Activated CD4-positive, alpha-beta T cell treated with anti-CD3 and anti-CD28 coated beads, Interleukin-2, amount 50 U/mL, for 24 hours (primary cell): ENCODE results near the gene LYRM4.

Source experiments
- DNase-seq, 2 donors: peaks; one replicate each; pipeline ENCODE4 v3.0.0-alpha.2; 2020; ENCODE audit warnings: low read depth in 1 of 2, low spot score in 1 of 2

The LYRM4 gene

DNA sequence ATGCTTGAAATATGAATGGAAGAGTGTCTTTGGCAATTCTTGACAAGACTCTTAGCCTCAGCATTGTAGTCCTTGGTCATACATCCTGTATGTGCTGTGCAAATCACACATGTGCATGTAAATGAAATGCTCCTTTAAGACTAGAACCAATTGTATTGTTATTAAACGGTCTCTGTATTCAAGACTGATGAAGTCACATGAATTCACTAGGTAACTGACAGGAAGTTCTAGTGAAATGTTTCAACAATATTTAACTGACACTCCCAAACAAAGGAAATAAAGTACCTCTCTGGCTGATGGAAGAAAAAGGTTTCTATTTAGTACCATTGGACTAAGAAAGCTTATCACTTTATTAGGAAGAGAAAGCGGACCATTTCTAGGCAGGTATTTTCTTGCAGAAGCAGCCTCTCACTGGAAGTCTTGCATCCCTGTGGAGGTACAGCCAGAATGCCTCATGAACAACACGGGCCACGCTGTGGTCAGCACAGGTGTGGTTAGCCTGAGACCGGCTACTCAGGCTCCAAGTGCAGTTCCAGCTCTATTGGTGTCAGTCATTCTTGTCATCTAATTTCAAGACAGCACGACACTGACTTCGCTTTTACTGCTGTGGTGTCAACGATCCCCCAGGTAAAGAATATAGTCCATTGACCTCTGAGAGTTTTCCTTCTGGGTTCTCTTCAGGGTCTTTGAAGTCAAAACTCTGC lies 158.3 kb downstream of the LYRM4 start:
- no peak for DNase-seq

DNA sequence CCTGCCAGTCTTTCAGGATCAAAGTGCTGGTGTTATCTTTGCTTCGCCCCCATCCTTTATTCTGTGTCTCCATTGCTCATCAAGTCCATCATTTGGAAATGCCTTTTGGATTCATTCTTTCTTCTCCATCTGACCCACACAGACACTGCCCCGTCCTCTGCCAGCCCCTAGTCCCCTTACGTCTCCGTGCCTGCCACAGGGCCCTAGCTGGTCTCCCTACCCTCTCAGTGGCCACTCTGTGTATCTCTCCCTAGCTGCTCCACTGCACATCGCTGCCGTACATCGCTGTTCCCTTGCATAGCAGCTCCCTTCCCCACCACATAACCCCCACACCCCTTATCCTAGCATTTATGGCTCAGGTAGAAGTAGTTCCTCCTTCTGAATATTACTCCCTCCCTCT lies 159.9 kb downstream of the LYRM4 start:
- no peak for DNase-seq

DNA sequence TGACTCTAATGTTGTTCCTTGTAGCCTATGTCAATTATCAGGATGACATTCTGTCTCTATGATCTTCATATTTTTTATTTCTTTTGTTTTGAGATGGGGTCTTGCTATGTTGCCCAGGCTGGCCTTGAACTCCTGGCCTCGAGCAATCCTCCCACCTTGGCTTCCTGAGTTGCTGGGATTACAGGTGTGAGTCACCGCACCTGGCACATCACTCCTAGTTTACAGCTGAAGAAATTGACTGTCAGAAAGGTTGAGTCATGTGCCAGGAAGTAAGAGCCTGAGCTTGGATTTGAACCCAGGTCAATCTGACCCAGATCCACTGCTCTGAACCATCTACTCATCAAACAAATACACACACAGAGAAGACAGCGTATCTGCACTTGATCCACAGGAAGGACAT lies 161.2 kb downstream of the LYRM4 start:
- DNase-seq, result no peak

DNA sequence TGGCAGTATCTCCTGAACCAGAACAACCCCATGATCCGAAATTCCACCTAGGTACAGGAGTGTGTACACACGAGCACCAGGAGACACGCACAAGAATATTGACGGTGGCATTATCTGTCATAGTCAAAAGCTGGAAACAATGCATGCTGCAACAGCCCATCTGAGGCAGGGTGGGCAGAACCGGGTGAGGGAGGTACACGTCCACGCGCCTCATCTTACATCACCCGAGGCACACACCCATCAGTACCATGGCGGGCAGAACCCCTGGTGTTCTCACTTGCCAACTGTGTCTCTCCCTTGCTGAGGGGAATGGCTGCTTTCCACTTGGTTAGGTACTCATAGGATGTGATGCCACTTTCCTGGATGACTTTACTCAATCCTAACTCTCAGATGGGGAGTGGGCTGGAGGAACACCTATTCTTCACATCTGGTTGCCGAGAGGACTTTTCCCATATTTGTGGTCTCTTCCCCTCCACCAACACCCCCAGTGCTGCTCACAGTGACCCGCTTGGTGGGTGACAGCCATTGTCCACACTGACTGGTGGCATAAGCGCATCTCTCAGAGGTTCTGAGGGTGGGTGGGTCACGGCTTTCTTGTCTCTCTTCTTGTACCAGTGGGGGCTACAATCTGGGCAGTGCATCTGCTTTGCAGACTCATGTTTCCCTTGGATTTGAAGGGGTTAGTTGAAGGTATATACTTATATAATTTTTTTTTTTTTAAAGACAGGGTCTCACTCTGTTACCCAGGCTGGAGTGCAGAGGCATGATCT lies 162.1 kb downstream of the LYRM4 start:
- DNase-seq, result no peak

DNA sequence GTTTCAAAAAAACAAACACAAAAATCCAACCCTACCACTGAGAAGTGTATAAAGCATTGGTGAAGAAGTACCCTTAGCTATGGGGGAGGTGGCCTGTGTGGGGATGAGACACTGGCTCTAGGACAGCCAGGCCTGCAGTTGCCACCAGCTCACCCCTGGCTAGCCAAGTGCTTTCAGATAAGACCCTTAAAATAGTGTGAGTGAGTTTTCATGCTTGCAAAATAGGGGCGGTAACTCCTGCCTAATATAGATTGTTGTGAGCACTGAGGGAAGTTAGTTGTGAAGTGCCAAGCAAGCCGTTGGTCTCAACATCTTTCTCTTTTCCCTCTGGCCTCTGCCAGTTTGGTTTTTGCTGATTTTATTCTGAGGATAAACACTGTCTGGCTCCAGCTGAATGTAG lies 164.3 kb downstream of the LYRM4 start:
- DNase-seq, result no peak

DNA sequence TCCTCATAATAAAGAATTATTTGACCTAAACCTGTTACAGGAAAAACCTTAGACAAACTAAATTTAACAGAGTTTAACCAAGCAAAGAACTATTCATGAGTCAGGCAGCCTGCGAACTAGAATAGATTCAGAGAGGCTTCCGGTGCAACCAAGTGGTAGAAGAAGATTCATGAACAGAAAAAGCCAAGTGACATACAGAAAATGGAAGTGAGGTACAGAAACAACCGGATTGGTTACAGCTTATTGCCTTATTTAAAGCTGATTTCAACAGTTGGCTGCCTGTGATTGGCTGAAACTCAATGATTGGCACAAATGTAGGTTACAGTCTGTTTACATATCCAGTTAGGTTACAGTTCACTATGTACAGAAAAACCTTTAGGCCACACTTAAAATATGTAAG lies 165.5 kb downstream of the LYRM4 start:
- DNase-seq, result no peak

DNA sequence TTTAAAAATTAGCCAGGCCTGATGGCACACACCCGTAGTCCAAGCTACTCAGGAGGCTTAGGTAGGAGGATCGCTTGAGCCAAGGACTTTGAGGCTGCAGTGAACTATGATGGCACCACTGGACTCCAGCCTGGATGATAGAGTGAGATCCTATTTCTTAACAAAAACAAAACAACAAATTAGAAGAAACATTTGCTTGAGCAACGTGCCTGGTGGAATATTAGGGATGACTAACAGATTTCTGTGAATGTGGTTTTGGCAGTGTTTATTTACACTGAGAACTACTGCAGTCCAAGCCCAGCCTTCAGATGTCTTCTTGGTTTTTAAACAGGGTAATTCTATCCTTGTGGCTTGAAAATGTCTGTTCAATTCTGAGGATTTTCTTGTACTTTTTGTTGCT lies 166.4 kb downstream of the LYRM4 start:
- no peak for DNase-seq

DNA sequence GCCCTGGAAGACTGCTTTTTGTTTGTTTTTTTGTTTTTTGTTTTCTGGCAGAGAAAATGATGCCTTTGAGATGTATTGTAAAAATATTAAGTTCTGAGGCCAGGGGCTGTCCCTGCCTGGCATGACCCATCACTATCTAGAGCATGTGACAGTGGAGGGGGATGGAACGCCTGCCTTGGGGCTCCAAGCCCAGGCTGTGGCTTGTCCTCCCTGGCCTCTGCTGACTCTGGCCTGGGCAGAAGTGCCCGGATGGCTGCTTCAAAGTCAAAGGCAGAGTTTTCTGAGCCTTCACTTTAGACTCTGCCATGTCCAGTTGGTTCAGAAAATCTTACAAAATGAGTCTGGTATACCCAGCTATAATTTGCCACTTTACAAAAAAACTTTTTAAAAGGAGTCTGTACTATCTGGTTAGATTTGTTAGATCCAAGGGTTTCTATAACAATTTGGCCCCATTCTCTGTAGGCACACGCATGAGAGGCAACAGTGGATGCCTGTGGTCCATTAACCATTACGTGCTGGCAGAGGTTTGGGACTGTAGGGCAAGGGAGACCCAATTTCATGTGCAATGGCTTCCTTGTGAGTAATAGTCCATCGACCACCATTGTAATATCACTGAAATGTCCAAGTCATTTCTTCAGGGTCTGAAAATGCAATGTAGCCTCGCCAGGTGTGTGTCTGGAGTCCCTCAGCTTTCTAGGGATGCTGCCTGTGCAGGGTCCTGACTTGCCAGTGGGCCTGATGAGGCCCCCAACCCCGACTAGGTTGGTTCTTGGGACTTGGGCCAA lies 167.3 kb downstream of the LYRM4 start:
- DNase-seq, result no peak

DNA sequence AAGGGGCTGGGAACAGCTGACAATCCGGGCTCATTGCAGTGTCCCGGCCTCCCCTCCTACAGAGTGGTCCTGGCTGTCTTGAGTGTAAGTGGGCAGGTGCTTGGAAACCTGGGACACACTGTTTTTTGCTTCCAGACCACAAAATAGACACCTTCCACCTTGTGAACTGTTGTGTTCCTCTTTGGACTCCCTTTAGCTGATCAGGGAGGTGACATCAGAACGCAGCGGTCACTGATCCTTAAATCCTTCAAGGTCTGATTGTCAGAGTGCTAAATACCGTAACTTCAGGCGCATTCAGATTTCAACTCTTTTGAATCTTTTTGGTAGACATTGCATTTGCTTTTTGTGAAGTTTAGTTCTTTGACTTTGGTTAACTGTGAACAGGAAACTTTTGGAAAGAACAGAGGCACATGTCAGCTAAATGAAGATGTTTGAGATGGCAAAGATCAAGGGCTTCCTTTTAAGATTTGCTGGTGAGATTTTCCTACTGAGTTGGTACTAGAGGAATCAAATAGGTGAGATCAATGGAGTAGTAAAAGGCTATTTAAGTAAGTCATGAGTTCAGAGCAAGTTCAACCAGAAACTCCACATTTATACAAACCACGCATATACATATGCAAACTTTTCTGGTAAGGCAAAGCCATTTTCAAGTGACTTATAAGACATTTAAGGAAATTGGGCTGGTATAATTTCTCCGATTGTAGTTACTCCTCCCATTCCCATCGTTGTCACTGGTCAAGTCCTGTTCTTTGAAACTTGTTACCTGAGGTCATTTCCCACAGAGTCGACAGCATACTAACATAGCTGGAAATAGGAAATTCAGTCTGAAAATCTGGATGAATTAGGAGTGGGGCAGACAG lies 169.3 kb downstream of the LYRM4 start:
- DNase-seq, result no peak

DNA sequence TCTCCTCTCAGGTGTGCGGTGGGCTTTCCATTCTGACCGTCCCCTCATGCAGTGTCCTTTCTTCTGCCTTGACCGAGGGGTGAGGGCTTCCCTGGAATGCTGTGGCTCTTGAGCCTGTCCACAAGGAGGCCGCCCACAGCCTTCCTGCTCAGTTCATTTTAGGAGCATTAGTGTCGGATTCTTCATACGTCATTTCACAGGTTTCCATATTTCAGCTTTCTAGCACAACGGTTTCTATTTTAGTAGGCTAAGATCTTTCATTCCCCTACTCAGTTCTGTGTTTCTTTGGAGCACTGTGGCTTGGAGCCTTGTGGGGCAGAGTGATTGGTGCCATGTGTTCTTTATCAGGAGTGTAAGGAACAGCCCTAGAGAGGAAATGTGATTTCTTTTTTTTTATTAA lies 170.1 kb downstream of the LYRM4 start:
- DNase-seq, result no peak

DNA sequence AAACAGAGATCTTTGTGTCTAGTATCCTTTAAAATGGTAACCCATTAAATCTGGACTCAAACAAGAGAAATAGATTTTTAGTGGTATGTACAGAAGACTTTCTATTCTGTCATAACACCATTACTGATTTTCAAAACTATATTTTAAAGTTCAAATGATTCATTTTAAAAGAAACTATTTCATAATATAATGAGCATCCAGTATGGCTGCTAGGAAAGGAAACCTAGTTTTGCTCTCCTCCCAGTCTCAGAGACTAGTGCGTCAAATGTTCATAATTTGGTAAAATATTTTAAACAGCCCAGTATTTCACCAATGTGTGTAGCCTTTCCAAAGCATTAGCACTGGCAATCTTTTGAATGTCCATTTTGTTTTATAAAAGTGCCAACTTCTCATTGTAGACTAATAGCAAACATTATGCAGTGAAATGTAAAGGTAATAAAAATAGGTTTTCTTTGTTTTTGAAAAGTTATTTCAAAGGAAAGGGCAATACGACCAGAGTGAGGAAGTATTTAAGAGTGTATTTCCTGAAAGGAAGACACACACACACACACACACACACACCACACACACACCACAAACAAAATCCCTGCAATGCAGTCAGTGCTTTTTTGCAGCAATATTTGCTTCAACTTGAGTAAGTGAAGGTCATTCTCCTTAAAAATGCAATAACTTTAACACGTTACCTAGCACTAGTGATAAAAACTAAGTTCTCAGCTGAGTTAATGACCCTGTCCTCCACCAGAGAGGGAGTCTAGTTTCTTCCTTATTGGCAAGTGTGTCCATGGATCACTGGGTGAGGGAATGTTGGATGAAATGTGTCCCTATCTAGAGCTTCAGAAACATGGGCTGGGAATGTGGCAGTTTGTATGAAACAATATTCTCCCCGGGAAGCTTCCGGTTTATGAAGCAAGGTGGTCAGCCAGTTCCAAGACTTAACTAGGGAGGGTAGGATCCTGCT lies 171.0 kb downstream of the LYRM4 start:
- no peak for DNase-seq

DNA sequence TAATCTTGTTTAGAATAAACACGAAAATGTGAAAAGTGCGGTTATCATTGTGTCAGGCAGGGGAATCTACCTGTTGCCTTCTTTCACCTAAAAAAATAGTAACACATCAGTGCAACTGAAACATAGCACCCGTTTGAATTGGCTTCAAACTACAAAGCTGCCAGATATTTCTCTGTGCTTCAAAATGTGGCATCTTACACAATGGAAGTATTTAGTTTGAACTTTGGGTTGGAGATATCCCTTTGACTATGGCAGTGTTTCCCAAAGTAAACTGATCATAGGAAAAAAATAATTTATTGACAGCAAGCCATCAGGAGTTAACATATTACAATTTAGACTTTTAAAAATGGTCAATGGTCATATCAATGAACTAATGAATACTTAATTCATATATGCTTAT lies 172.0 kb downstream of the LYRM4 start:
- DNase-seq, result no peak

DNA sequence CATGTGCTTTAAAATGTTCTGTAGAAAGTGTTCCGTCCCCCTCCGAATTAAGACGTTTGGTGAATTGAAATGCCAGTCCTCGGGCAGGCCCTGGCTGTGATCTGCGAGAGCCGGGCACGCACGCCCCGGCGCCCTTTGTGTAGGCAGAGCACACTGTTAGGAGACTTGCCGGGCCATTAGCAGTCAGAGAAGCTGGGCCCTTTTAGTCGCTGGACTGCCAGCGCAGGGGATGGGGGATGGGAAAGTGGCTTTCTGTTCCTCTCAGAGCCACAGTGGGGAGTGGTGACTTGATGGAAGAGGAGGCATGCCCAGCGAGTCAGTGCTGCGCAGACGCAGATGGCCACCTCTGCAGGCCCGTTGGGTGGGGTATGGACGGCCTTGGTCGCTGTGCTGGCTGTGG lies 173.4 kb downstream of the LYRM4 start:
- DNase-seq, result no peak

DNA sequence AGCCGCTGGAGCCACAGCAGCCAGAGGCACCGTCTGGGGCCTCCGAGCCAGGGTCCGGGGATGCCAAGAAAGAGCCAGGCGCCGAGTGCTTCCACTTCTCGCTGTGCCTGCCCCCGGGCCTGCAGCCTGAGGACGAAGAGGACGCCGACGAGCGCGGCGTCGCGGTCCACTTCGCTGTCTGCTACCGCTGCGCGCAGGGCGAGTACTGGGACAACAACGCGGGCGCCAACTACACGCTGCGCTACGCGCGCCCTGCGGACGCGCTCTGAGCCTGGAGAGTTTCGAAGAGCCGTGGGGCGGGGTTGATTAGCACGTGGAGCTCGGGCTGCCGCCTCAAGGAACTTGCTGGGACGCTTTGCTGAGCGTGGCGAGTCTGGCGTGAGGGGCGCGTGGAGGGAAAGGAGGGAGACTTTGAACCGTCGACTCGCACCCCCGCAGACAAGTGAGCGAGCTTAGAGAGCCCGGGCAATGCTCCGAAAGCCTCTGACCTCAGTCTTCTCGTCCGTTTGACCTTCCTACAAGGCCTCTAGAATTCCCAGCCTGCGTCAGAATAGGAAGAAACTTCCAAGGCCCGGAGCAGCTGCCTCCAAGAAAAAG lies 174.4 kb downstream of the LYRM4 start:
- DNase-seq, result no peak

DNA sequence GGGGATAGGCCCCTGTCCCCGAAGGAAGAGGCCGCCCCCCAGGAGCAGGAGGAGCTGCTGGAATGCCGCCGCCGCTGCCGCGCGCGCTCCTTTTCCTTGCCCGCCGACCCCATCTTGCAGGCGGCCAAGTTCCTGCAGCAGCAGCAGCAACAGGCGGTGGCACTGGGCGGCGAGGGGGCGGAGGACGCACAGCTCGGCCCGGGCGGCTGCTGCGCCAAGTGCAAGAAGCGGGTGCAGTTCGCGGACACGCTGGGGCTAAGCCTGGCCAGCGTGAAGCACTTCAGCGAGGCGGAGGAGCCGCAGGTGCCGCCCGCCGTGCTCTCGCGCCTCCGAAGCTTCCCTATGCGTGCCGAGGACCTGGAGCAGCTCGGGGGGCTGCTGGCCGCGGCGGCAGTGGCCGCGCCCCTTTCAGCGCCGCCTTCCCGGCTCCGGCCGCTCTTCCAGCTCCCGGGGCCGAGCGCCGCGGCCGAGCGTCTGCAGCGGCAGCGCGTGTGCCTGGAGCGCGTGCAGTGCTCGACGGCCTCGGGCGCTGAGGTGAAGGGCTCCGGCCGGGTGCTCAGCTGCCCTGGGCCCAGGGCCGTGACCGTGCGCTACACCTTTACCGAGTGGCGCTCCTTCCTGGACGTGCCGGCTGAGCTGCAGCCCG lies 175.0 kb downstream of the LYRM4 start:
- DNase-seq, result no peak

DNA sequence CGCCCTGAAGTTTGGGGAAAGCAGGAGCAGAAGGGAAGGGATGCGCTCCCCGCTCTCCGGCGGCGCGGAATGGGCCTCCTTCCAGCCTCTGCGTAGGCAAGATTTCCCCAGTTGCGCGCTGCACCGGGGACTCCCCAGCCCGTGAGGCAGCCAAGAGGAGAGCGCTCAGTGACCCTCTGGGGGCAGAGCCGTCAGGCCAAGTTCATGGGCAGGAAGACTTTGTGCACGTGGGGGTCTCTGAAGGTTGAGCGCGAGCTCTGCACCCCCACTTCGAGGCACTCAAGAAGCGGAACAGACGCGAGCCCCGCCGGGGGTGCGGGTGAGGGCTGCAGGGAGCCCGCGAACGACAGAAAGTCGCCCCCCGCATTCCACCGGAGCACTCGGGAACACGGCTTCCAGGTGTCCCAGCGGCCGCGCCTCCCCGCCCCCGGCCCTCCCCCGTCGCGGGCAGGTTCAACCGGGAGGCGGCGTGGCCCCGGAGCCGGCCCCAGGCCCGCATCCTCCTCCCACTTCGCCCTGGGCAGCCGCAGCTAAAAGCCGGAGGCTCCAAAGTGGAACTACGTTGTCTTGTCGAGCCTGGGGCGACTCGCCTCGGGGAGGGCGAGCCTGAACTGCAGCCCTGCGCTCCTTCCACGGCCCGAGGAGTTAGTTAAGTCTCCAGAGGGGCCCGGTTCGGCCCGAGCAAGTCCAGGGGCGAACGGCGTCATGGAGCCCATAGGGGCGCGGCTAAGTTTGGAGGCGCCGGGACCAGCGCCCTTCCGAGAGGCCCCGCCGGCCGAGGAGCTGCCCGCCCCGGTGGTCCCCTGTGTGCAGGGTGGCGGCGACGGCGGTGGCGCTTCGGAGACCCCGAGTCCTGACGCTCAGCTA lies 175.7 kb downstream of the LYRM4 start, which contains the start of gene PPP1R3G:
Gene PPP1R3G (plus strand): TSS at position 561 of the 867 bp plus-strand sequence. CDS start 145 bp downstream, at position 706.
- no peak for DNase-seq

DNA sequence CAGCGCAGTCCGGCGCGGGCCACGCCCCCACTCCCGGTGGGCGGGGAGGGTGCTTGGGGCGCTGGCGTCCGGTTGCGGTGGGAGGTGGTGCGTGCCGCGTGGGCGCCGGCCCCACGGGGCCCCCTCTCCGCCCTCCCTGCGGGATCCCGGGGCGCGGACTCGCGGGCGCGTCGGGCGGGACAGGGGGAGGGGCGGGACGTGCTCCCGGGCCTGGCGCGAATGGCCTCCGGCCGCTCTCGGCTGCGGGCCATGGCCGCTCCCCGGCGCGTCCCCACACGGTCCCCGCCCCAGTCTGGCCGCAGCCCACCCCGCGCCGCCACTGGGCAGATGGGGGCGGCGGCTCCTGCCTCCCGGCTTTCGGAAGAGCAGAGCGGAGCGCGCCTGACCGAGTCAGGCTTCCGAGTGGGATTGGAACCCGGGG lies 176.4 kb downstream of the LYRM4 start:
- DNase-seq, result no peak

DNA sequence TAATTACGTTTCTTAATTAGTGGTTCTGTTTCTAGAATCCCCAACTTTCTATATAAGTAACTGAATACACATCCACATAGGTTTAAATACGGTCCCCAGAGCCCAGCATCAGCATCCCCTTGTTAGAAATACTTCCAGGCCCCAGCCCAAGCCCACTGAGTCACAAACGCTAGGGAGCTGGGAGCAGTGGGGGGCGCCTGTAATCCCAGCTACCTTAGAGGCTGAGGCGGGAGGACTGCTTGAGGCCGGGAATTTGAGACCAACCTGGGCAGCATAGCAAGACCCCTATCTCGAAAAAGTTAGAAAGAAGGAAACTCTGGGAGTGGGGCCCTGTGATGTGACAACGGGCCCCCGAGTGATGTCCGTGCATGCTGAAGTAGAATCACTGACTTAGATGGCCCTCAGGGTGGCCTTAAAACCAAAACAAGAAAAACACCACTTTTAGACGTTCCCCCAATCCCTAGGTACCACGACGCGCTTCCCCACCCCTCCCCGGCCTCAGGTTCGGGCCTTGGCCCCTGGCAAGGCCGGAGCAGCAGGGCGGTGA lies 176.9 kb downstream of the LYRM4 start:
- DNase-seq, result no peak
